Epidermal melanocyte (primary cell): ENCODE data around the gene NEUROG2.
"Not testable (repeated sequence)": the region's sequence is repeated elsewhere in the genome, so short reads cannot be mapped to it uniquely, and the experiment has no call there.

ENCODE experiments used
- DNase-seq: peaks from one replicate; pipeline ENCODE4 v3.0.0; 2011; ENCODE audit warnings: low spot score; ENCODE audit not compliant: insufficient read length

Gene NEUROG2

DNA sequence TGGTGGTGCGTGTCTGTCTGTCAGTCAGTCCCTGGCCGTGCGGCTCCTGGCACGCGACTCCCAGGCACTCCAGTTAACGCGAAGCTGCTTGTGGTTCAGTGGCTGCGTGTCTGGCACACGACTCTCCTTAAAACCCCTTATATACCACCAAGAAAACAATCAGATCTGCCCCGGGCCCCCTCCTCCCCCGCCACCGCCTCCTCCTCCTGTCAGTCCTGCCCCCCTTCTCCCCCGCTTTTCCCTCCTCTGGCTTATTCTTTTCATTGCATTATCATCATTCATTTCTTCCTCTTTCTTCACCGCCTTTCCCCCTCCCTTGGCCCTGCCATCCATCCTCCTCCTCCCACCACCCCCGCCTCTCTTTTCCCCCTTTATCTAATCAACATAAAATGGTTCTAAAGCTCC, at the start of gene NEUROG2:
NEUROG2 (minus strand) TSS at position 115 of the 405 bp plus-strand sequence. CDS start 705 bp downstream, outside the sequence.
- DNase-seq = no peak

DNA sequence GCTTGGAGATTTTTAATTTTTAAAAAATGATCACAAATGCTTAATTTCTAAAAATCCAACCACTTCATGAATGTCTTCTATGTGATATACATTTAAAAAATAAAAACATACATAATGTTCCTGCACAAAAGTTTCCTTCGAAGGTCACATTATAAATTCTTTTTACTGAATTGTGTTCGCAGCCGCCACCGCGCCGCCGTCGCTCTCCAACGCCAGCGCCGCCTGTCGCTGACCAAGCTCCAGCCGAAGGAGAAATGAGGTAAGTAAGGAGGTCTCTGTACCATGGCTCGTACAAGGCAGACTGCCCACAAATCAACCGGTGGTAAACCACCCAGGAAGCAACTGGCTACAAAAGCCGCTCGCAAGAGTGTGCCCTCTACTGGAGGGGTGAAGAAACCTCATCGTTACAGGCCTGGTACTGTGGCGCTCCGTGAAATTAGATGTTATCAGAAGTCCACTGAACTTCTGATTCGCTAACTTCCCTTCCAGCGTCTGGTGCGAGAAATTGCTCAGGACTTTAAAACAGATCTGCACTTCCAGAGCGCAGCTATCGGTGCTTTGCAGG, 48.8 kb upstream of the NEUROG2 start:
- no peak for DNase-seq

DNA sequence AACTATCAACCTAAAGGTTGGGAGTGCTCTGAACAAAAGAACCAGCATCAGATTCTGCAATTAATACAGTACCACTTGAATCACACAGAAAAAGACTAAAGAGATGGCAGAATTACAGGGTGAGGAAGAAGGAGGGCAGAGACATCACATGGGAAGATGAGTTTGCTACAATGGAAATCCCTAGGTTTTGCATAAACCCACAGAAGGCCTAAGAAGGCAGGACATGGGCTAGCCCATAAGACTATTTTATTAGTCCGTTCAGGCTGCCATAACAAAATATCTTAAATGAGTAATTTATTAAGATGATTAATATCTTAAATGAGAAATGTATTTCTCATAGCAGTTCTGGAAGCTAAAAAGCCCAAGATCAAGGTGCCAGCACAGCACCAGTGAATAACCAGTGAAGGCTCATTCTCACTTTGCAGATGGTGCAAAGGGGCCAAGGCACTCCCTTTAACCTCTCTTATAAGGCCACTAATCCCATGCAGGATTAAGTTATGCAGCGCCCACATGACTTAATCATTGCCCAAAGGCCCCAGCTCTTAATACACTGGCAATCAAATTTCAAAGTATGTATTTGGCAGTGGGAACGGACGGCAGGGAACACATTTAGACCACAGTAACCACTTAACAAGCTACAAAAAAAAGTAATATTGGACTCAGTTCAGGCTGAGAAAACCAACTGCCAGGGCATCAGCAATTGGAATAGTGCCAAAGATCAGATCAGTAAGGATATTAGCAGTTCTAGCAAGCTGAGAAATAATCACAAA, 47.6 kb upstream of the NEUROG2 start:
- DNase-seq = no peak

DNA sequence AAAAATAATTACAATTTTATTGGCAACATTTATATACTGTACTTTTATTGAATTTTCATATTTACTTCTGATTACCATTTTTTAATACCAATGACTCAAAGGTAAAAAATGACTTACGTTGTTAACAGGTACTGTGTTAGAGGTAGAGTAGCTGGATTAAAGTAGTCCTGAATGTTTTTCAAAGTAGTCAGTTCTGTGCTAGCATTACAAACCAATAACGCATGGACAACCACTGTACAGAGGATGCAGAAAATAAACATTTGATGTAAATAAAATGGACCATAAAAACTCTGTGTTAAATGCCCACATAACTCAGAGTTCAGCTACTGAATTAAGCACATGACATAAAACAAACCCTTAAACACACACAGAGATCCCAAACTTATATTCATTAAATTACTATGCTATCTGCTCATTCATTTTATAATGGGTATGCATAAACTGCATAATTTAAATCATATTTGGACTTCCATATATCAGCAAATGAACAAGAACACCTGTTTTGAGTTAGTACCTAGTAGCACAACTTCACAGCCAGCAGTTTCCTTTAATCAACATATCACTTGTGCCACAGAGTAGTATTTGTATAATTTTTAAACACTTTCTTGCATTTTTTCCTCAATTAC, 46.4 kb upstream of the NEUROG2 start:
- no peak for DNase-seq

DNA sequence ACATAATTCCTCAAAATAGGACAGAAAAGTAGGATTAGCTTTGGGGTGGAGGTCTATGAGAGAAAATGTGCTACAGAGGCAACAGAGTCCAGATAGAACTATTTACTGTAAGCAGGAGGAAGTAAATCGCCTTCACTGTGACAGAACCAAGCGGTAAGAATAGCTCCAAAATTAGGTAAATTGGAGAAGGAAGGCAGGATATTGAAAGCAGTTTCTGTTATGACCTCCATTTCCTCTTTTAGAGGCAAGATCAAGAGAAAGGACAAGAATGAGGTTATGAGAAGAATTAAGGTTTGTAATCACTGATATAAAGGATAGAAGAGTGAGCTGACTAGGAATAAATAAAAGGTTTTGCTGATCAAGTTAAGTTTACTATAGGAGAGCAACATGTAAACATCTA, 44.1 kb upstream of the NEUROG2 start:
- no peak for DNase-seq

DNA sequence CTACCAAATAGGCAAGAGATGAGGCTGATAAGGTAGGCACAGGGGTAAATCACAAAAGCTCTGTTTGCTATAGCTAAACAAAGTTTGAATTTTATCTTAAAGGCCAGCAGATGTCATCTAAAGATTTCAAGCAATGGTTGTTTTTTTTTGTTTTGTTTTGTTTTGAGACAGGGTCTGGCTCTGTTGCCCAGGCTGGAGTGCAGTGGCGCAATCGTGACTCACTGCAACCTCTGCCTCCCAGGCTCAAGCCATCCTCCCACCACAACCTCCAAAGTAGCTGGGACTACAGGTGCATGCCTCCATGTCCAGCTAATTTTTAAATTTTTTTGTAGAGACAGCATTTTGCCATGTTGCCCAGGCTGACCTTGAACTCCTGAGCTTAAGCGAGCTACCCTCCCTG, 43.1 kb upstream of the NEUROG2 start:
- no peak for DNase-seq

DNA sequence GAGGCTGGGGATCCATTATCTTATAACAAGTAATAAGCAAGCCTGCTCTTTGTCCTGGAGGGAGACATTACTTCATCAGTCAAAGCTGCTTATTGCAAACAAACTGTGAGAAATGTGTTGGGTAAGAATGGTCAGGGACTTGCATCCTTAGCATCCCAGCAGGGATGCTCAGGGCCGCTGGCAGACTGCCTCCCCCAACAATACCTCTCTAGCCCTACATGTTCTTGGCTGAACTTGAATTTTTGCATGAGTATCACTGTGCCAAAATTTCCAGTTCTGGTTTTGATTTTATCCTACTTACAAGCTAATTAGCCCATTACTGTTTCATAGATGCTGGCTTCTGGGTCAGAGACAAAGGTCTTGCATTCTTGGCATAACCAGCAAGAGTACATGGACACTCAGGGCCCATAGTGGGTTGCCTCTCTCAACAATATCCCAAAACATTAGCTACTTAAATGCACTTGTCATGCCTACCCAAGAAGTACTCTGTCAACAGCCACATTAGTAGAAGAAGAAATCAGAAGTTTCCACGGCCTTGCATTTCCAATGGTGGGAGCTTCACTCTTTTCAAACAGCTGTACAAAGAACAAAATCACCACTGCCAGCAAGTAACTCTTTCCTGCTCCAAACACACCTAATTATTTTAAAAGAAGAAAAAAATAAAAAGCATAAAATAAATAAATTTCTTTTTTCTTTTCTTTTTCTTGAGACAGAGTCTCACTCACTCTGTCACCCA, 41.9 kb upstream of the NEUROG2 start:
- no peak for DNase-seq

DNA sequence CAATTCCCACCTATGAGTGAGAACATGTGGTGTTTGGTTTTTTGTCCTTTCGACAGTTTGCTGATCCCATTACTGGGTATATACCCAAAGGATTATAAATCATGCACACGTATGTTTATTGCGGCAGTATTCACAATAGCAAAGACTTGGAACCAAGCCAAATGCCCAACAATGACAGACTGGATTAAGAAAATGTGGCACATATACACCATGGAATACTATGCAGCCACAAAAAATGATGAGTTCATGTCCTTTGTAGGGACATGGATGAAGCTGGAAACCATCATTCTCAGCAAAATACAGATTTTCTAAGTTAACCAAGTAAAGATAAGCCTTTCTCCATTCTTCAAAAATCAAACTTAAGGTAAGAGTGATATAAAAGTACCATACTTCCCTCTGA, 38.3 kb upstream of the NEUROG2 start:
- DNase-seq = not testable (repeated sequence)

DNA sequence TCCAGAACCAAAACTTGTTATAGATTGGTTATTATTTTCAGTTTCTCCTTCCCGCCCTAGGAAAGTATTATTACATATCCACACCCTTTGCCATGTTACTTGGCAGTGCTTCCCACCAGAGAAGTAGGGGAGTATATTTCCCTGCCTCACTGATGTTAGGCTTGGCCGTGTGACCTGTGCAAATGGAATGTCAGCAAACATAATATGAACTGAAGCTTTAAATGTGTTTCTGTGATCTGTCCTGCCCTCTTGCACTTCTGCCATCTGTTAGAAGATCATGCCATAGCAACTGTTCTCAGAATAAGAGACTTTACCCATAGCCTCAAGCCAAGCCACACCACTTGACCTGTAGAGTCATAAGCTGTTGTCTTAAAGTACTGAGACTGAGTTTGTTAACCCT, 36.7 kb upstream of the NEUROG2 start:
- no peak for DNase-seq

DNA sequence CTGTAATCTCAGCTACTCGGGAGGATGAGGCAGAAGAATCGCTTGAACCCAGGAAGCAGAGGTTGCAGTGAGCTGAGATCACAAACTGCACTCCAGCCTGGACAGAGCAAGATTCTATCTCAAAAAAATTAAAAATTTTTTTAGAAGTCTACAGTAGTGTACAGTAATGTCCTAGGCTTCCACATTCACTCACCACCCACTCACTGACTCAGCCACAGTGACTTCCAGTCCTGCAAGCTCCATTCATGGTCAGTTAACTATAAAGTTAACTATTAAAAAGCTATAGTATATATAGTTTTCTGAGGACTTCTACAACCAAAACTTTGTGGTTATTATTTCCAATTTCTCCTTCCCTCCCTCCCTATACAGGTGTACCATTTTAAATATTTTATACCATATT, 34.7 kb upstream of the NEUROG2 start:
- DNase-seq = no peak

DNA sequence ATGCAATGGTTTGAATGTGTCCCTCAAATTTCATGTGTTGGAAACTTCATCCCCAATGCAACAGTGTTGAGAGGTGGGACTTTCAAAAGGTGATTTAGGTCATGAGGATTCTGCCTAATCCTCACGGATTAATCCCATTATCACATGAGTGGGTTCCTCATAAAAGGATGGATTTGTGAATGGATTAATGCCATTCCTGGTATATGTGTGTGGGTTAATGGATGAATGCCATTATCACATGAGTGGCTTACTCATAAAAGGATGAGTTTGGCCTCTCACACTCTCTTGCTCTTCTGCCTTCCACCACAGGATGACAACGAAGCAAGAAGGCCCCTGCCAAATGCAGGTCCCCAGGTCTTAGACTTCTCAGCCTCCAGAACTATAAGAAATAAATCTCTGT, 30.5 kb upstream of the NEUROG2 start:
- DNase-seq = no peak

DNA sequence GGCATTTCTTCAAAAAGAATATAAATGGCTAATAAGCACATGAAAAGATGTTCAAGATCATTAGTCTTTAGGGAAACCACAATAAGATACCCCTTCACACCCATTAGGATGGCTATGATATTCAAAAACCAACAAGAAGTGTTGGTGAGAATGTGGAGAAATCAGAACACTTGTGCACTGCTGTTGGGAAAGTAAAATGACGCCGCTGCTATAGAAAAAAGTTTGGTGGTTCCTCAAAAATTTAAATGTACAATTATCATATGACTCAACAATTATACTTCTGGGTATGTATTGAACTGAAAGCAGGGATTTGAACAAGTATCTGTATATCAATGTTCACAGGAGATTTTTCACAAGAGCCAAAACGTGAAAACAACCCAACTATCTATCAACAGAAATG, 29.4 kb upstream of the NEUROG2 start:
- no peak for DNase-seq

DNA sequence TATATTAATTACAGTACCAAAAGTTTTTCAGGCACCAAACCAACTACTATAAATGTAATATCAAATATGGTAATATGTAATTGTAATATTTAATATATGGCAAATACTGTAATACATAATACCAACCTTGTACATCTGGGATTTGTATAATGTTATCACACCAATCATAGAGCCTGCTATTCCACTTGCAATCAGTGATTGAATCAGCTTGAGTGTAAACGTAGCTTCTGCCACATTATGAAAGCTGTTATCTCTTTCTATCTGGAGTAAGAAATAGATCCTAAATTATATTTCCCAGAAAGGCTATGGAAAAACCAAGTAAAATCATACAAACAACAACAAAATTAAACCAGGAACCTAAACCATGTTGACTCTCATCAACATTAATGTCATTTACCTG, 24.7 kb upstream of the NEUROG2 start:
- no peak for DNase-seq

DNA sequence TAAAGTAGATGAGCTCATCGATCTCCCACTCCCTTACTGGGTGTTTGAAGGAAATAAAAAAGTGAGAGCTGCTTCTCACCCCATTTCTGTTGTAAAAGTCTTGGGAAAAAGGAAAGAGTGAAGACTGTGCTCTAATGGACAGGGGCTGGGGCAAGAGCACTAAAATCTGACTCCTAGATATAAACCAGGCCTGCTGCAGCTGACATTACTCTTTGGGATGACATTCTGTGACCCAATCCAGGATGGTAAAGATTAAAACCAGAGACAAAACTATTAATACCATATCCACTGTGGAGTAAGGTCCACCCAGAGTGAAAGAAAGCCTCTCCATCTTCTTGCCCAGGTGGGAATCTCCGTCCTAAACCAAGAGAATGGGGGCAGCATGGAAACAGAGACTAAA, 20.1 kb upstream of the NEUROG2 start:
- no peak for DNase-seq

DNA sequence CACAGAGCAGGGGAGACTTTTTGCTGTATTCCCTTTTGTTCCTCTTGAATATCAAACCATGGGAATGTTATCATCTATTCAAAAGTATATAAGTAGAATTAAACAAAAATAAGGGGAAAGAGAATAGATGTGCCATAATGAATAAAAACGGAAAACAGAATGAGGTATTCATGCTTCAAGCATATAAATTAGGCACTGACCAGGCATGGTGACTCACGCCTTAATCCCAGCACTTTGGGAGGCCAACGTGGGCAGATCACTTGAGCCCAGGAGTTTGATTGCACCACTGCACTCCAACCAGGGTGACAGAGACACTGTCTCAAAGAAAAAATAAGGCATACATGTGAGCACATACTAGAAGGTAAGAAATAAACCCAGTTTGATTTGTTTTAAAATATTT, 16.3 kb upstream of the NEUROG2 start:
- DNase-seq = no peak

DNA sequence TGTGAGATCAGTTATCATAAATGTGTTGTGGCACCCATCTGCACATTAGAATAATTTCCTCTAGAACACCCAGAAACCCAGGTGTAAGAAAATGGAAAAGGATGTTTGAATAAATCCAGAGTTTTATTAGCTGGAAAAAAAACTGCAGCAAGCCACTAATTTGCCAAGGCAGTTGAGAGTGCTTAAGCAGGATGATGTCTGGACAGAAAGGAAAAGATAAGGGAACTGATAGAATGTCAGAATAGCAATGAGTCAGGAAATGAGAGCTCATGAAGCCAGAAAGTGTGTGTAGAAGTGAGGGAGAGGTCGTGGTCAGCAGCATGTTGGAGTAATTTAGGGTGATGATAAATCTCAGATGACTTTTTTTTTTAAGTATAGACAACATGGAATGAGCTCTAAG, 15.2 kb upstream of the NEUROG2 start:
- no peak for DNase-seq

DNA sequence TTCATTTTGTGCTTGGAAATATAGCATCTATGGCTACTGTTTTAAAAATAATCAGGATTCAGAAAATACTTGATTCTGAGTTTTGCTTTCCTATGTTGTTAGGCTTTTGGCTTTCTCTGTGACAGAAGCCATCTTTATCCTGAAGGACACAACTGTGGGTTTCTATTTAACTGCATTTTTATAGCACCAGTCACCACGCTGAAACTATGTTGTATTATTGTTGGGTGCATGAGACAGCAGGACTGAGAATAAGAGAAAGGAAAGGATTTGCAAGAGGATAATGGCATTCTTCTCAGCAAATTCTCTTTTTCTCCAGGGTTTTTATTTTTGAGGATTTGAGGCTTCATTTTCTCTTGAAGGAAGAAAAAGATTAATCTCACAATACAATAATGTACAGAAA, 10.1 kb upstream of the NEUROG2 start:
- DNase-seq = no peak

DNA sequence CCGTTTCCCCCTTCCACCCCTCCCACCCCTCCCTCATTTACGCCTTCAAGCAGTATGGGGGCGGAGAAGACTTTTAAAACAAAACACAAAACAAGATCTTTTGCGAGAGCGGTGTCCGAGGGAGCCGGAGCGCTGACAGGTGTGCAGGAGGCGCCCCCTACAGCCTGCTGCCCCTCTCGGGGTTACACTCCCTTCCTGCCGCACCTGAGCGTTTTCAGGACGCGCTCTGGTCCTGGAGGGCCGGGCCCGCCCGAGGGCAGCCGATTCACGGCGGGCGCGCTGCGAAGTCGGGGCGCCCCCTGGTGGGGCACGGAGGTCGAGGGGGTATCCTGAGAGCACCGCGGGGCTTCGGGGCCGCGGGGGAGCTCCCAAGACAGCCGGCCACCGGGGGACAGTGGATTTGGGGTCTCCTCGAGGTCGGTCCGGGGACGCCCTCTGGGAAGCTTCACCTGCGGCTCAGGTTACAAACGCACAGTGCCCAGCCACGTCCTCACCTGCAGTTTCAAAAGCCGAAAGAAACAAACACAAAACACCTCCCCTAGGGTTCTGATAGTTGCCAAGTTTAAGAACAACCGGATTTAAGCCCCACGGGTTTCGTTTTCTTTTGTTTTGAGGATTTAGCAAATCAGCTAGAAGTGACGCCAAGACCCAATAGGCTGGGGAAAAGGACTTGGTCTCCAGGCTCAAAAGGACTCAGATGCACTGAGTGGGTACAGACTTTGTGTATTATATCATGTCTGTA, 8.0 kb upstream of the NEUROG2 start:
- no peak for DNase-seq

DNA sequence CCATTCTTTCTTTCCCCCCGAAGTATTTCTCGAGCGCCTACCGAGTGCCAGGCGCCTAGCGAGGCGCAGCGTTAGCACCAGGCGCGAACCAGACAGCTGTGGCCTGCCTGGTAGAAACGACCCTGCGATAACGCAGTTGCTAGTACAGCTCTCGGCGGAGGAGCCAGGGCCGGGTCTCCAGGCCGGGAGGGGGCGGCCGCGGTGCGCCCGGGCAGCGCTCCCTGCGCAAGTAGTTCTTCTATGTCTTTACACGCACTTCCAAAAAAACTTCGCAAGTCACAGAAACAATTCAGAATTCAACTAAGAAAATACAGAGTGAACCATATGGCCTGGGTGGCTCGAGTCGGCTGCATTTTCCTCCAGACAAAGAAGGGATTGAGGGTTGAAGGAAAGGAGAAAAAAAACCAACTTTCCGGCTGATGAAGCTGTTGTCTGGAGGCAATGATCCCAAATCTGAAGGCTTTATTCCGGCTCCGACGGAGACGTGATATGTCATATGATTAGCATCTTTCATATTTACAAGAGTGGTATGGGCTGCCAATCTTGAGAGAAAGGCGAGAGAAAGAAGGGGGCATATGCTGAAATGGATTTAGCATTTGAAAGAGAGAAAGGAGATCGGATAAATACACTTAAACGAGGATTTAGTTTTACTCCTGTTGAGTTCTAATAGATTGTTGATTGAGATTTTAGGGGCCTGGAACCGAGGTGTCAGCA, 7.2 kb upstream of the NEUROG2 start:
- no peak for DNase-seq

DNA sequence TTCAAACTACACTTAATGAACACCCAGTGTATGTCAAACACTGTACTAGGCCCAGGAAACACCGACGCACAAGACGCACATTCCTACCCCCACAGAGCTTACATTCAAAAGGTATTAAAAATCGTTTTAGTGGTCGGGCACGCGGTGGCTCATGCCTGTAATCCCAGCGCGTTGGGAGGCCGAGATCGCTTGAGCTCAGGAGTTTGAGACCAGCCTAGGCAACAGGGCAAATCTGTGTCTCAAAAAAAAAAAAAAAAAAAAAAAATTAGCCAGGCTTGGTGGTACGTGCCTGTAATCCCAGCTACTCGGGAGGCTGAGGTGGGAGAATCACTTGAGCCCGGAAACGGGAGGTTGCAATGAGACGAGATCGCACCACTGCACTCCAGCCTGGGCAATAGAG, 6.5 kb upstream of the NEUROG2 start:
- DNase-seq = not testable (repeated sequence)
